ENCODE data around the gene RBMS1. TPM values are rescaled to one million over a fixed set of nuclear protein-coding genes. Genes with fewer than 3 reads are reported as not detected.
"Not testable (repeated sequence)": the region's sequence is repeated elsewhere in the genome, so short reads cannot be mapped to it uniquely, and the experiment has no call there.

Gene RBMS1
- total RNA-seq, 1 donor: 111 TPM

- H3K79me2 ChIP-seq (ENCODE audit: insufficient read depth, low read length): peaks cover 95% of the 10 kb centered on the region
- H3K27me3 ChIP-seq (ENCODE audit: insufficient read depth, low read length): no peaks in the 10 kb centered on the region
- H3K4me1 ChIP-seq (ENCODE audit: insufficient read depth, low read length): peaks cover 78% of the 10 kb centered on the region
- H3K4me2 ChIP-seq (ENCODE audit: insufficient read depth, low read length): peak overlapping the region; percentile 14
- no peak for TF ChIP-seq CTCF (IDR thresholded peaks at IDR 0.05; ENCODE audit: extremely low read depth, low read depth, low read length)
- H3K4me3 ChIP-seq (ENCODE audit: insufficient read depth, low read length): no peak overlapping the region
- no peak overlapping the region for H2AFZ ChIP-seq (ENCODE audit: low read length)
- no peak for DNase-seq (ENCODE audit: insufficient read length, low spot score, missing footprints)
- no peaks in the 10 kb centered on the region for H4K20me1 ChIP-seq (ENCODE audit: insufficient read depth, low read length)
- peak overlapping the region; percentile 92 for H3K27ac ChIP-seq (ENCODE audit: low read depth, low read length)
- H3K9me3 ChIP-seq (ENCODE audit: low read depth, low read length): no peaks in the 10 kb centered on the region
- peaks cover 17% of the 10 kb centered on the region for H3K36me3 ChIP-seq (ENCODE audit: insufficient read depth, low read length)
Measured at GRCh38 chr2:160368988-160369930, 124.3 kb downstream of the RBMS1 start.

- no peak for TF ChIP-seq CTCF (IDR thresholded peaks at IDR 0.05; ENCODE audit: extremely low read depth, low read depth, low read length)
- peak overlapping the region; percentile 92 for H3K27ac ChIP-seq (ENCODE audit: low read depth, low read length)
- H3K79me2 ChIP-seq (ENCODE audit: insufficient read depth, low read length): peaks cover 95% of the 10 kb centered on the region
- H3K4me2 ChIP-seq (ENCODE audit: insufficient read depth, low read length): peak overlapping the region; percentile 74
- peaks cover 72% of the 10 kb centered on the region for H3K4me1 ChIP-seq (ENCODE audit: insufficient read depth, low read length)
- H3K36me3 ChIP-seq (ENCODE audit: insufficient read depth, low read length): peaks cover 18% of the 10 kb centered on the region
- DNase-seq (ENCODE audit: insufficient read length, low spot score, missing footprints): peak; percentile 81
- no peaks in the 10 kb centered on the region for H3K27me3 ChIP-seq (ENCODE audit: insufficient read depth, low read length)
- H4K20me1 ChIP-seq (ENCODE audit: insufficient read depth, low read length): no peaks in the 10 kb centered on the region
- peak overlapping the region; percentile 23 for H3K4me3 ChIP-seq (ENCODE audit: insufficient read depth, low read length)
- H2AFZ ChIP-seq (ENCODE audit: low read length): no peak overlapping the region
- H3K9me3 ChIP-seq (ENCODE audit: low read depth, low read length): no peaks in the 10 kb centered on the region
Measured at GRCh38 chr2:160367887-160368286, 125.7 kb downstream of the RBMS1 start.

- Histone ChIP-seq H3K36me3 (ENCODE audit: insufficient read depth, low read length) (peaks cover 18% of the 10 kb centered on the region), H3K27ac (ENCODE audit: low read depth, low read length) (peak overlapping the region; percentile 92)
Measured at GRCh38 chr2:160367139-160367538, 126.5 kb downstream of the RBMS1 start.

GRCh38 chr2:160366474-160366873, 127.1 kb downstream of the RBMS1 start:
- Histone ChIP-seq H3K4me3 (ENCODE audit: insufficient read depth, low read length) (no peak overlapping the region), H3K27ac (ENCODE audit: low read depth, low read length) (peak overlapping the region; percentile 92), H4K20me1 (ENCODE audit: insufficient read depth, low read length) (no peaks in the 10 kb centered on the region), H2AFZ (ENCODE audit: low read length) (no peak overlapping the region), H3K36me3 (ENCODE audit: insufficient read depth, low read length) (peaks cover 18% of the 10 kb centered on the region), H3K4me2 (ENCODE audit: insufficient read depth, low read length) (no peak overlapping the region), H3K9me3 (ENCODE audit: low read depth, low read length) (no peaks in the 10 kb centered on the region), H3K79me2 (ENCODE audit: insufficient read depth, low read length) (peaks cover 95% of the 10 kb centered on the region), H3K4me1 (ENCODE audit: insufficient read depth, low read length) (peaks cover 58% of the 10 kb centered on the region), H3K27me3 (ENCODE audit: insufficient read depth, low read length) (no peaks in the 10 kb centered on the region)
- DNase-seq (ENCODE audit: insufficient read length, low spot score, missing footprints): no peak
- TF ChIP-seq CTCF (IDR thresholded peaks at IDR 0.05; ENCODE audit: extremely low read depth, low read depth, low read length): no peak

More at GRCh38 chr2:160367139-160367538, 126.5 kb downstream of the RBMS1 start:
- not testable (repeated sequence) for H4K20me1 ChIP-seq (ENCODE audit: insufficient read depth, low read length); DNase-seq (ENCODE audit: insufficient read length, low spot score, missing footprints); H2AFZ ChIP-seq (ENCODE audit: low read length); H3K4me3 ChIP-seq (ENCODE audit: insufficient read depth, low read length); H3K27me3 ChIP-seq (ENCODE audit: insufficient read depth, low read length); H3K9me3 ChIP-seq (ENCODE audit: low read depth, low read length)
- Histone ChIP-seq H3K4me1 (ENCODE audit: insufficient read depth, low read length) (peaks cover 65% of the 10 kb centered on the region), H3K4me2 (ENCODE audit: insufficient read depth, low read length) (peak overlapping the region; percentile 74), H3K79me2 (ENCODE audit: insufficient read depth, low read length) (peaks cover 95% of the 10 kb centered on the region)
